HepG2 (cell line): ENCODE results near the gene STEAP3. TPM values are rescaled to one million over a fixed set of nuclear protein-coding genes. Genes with fewer than 3 reads are reported as not detected.

ENCODE experiments used
- ATAC-seq: fragments of 200-7000 bp; cut with Tn5 transposase; 3 replicates; pipeline ENCODE4 v1.9.1; 2020; ENCODE audit warnings: mild to moderate bottlenecking, moderate library complexity
- BruUV-seq: library from RNA; stranded (reverse); fragments of 400-500 nt; replicated peaks from 2 replicates; lab custom pipeline; 2021; lab: Mats Ljungman, UMichigan
- CTCF ChIA-PET: fragments of 300-600 bp; formaldehyde crosslinking; extraction: SDS; loops from one replicate; lab custom pipeline; 2021; ENCODE audit warnings: low total read pairs, inconsistent platforms, low intra/inter-chr PET ratio; lab: Yijun Ruan, JAX
- POLR2A ChIA-PET: fragments of 350-600 bp; sonication (Branson Sonifier 250); formaldehyde crosslinking; loops from one replicate; lab custom pipeline; 2020; ENCODE audit warnings: antibody characterized with exemption, inconsistent platforms; lab: Yijun Ruan, JAX
- DNase-seq: peaks from one replicate; pipeline ENCODE4 v3.0.0-alpha.2; 2015; ENCODE audit warnings: low spot score
- FAIRE-seq: peaks from 3 replicates; lab custom pipeline; 2011; peaks lifted over from hg19 to GRCh38; lab: Jason Lieb, UNC
- H2AFZ ChIP-seq: one replicate; pipeline ENCODE4 v1.6.1; 2011; ENCODE audit warnings: low read length, inconsistent platforms
- H3K27ac ChIP-seq: fragments of 300-600 bp; 3 replicates; pipeline ENCODE4 v1.8.0; 2011; ENCODE audit warnings: mixed run types, mild to moderate bottlenecking, mixed read lengths, low read length, inconsistent platforms; ENCODE audit not compliant: insufficient read depth; ENCODE audit errors: extremely low read length
- H3K27me3 ChIP-seq, 2 experiments: fragments of 200-600 bp in 1 of 2; 2 replicates in 1 of 2; 3 replicates in 1 of 2; pipeline versions ENCODE4 v1.6.0 to v1.8.0; 2011; ENCODE audit warnings: low read length in 2 of 2, mild to moderate bottlenecking in 2 of 2, moderate library complexity in 2 of 2, inconsistent platforms in 1 of 2; ENCODE audit not compliant: insufficient read depth in 2 of 2, control insufficient read depth in 1 of 2
- H3K36me3 ChIP-seq, 2 experiments: fragments of 200-600 bp in 1 of 2; replicated peaks in 1 of 2; 2 replicates in 1 of 2; 3 replicates in 1 of 2; pipeline versions ENCODE4 v1.5.1 to v1.8.0; 2011; ENCODE audit warnings: low read length in 2 of 2, inconsistent platforms in 1 of 2; ENCODE audit not compliant: insufficient read depth in 2 of 2, control insufficient read depth in 1 of 2
- H3K4me1 ChIP-seq: 2 replicates; pipeline ENCODE4 v1.5.1; 2012; ENCODE audit warnings: low read length, inconsistent platforms; ENCODE audit not compliant: insufficient read depth
- H3K4me2 ChIP-seq: 2 replicates; pipeline ENCODE4 v1.6.0; 2011; ENCODE audit warnings: low read depth, low read length, inconsistent platforms
- H3K4me3 ChIP-seq, 3 experiments: fragments of 200-600 bp in 1 of 3; sonication (generic), shearing (Covaris generic) in 1 of 3; replicated peaks in 1 of 3; 2 replicates each; pipeline ENCODE4 v1.5.1; 2011 to 2016; ENCODE audit warnings: low read length in 3 of 3, inconsistent platforms in 2 of 3, low read depth in 2 of 3, mild to moderate bottlenecking in 2 of 3, control low read depth in 1 of 3, mixed read lengths in 1 of 3; ENCODE audit not compliant: insufficient read depth in 1 of 3
- H3K79me2 ChIP-seq: one replicate; pipeline ENCODE4 v1.6.1; 2011; ENCODE audit warnings: low read length, inconsistent platforms; ENCODE audit not compliant: insufficient read depth
- H3K9ac ChIP-seq: 2 replicates; pipeline ENCODE4 v1.6.0; 2011; ENCODE audit warnings: mild to moderate bottlenecking, low read depth, low read length, inconsistent platforms; ENCODE audit not compliant: insufficient read depth
- H3K9me3 ChIP-seq: 2 replicates; pipeline ENCODE4 v1.5.1; 2012; ENCODE audit warnings: mild to moderate bottlenecking, low read length
- H4K20me1 ChIP-seq: 2 replicates; pipeline ENCODE4 v1.6.0; 2011; ENCODE audit warnings: inconsistent platforms, mild to moderate bottlenecking, low read length, moderate library complexity; ENCODE audit not compliant: insufficient read depth
- CREB1 ChIP-seq, 2 experiments: fragments of 450-650 bp in 1 of 2; IDR thresholded peaks; 2 replicates each; pipeline ENCODE4 v1.6.1; 2016 to 2017; ENCODE audit warnings: control low read depth in 1 of 2, mild to moderate bottlenecking in 1 of 2, missing compliant biosample characterization in 1 of 2, missing genetic modification characterization in 1 of 2
- MIER2 ChIP-seq: IDR thresholded peaks from 2 replicates; pipeline ENCODE4 v1.6.1; 2016; ENCODE audit warnings: missing biosample characterization, missing genetic modification reagents
- MIER3 ChIP-seq: IDR thresholded peaks from 2 replicates; pipeline ENCODE4 v1.6.1; 2016; ENCODE audit warnings: missing compliant biosample characterization, borderline replicate concordance
- SMARCE1 ChIP-seq: fragments of 450-650 bp; IDR thresholded peaks from 2 replicates; pipeline ENCODE4 v1.6.1; 2017; ENCODE audit warnings: borderline replicate concordance
- TOE1 ChIP-seq: sonication (generic); formaldehyde crosslinking; IDR thresholded peaks from 2 replicates; pipeline ENCODE4 v1.4.0; 2020; ENCODE audit warnings: mild to moderate bottlenecking, missing genetic modification reagents
- ZNF761 ChIP-seq: sonication (generic); formaldehyde crosslinking; conservative IDR thresholded peaks from 2 replicates; pipeline ENCODE4 v1.4.0; 2020; ENCODE audit warnings: mild to moderate bottlenecking, missing genetic modification reagents
- ZNF766 ChIP-seq: sonication (generic); formaldehyde crosslinking; IDR thresholded peaks from 2 replicates; pipeline ENCODE4 v1.5.0; 2020; ENCODE audit warnings: missing genetic modification reagents, borderline replicate concordance
- WGBS: methylation state at CpG from one replicate; pipeline ENCODE4 v1.1.6; 2017; ENCODE audit warnings: low lambda C conversion rate; 5-methylcytosine and 5-hydroxymethylcytosine counted together
- in situ Hi-C: cut with HindIII; loops from 2 replicates; pipeline ENCODE4 v1.10.0; 2017; ENCODE audit warnings: low pct_unique_long_range_greater_than_20kb; ENCODE audit not compliant: extremely low pct_ligation_motif_present
- intact Hi-C: fragments of 100-400 bp; cut with micrococcal nuclease; formaldehyde crosslinking; loops from one replicate; pipeline ENCODE4 v1.10.0; 2022; ENCODE audit not compliant: unreplicated experiment
- polyA plus RNA-seq, 8 experiments: library from polyadenylated mRNA; depleted of rRNA in 3 of 8; stranded (reverse) in 7 of 8; unstranded in 1 of 8; fragments of >200 nt; fragmentation: Illumina TruSeq in 4 of 8; extraction: Trizol in 4 of 8; gene quantifications; 2 replicates each; pipeline versions ENCODE4 v1.2.1 to v1.2.3, GENCODE V29; 2011 to 2016; ENCODE audit warnings: low read depth in 4 of 8, missing spikeins in 1 of 8, mixed read lengths in 1 of 8; ENCODE audit not compliant: insufficient read depth in 1 of 8
- total RNA-seq, 5 experiments: library from RNA; depleted of rRNA; stranded (reverse); fragments of >200 nt; fragmentation: Illumina TruSeq; extraction: Trizol; gene quantifications; 2 replicates each; pipeline ENCODE4 v1.2.3, GENCODE V29; 2016; ENCODE audit warnings: low read depth in 1 of 5
- TF ChIP-seq, protein P1 (sequence below): sonication (generic); formaldehyde crosslinking; IDR thresholded peaks from 2 replicates; pipeline ENCODE4 v1.5.0; 2020; ENCODE audit warnings: mild to moderate bottlenecking, missing genetic modification reagents, borderline replicate concordance
- TF ChIP-seq, protein P2 (sequence below): sonication (generic); formaldehyde crosslinking; IDR thresholded peaks from 2 replicates; pipeline ENCODE4 v1.8.0; 2022; ENCODE audit warnings: mild to moderate bottlenecking, missing genetic modification reagents, moderate library complexity
- TF ChIP-seq, protein P3 (sequence below): sonication (generic); formaldehyde crosslinking; IDR thresholded peaks from 2 replicates; pipeline ENCODE4 v1.4.0; 2020; ENCODE audit warnings: missing genetic modification reagents, mild to moderate bottlenecking, borderline replicate concordance
- TF ChIP-seq, protein P4 (sequence below): sonication (generic); formaldehyde crosslinking; IDR thresholded peaks from 2 replicates; pipeline ENCODE4 v1.5.0; 2020; ENCODE audit warnings: mild to moderate bottlenecking, low read depth, missing genetic modification reagents, borderline replicate concordance
- TF ChIP-seq, protein P5 (sequence below): sonication (generic); formaldehyde crosslinking; conservative IDR thresholded peaks from 2 replicates; pipeline ENCODE4 v1.4.0; 2020; ENCODE audit warnings: mild to moderate bottlenecking, missing genetic modification reagents, moderate library complexity

STEAP3 gene
- total and polyA plus RNA-seq, 2 of the 13 experiments (the other 11 are each of a cell fraction or from before 2014, with no cell fraction given), result 7.3 to 21.1 TPM

DNA sequence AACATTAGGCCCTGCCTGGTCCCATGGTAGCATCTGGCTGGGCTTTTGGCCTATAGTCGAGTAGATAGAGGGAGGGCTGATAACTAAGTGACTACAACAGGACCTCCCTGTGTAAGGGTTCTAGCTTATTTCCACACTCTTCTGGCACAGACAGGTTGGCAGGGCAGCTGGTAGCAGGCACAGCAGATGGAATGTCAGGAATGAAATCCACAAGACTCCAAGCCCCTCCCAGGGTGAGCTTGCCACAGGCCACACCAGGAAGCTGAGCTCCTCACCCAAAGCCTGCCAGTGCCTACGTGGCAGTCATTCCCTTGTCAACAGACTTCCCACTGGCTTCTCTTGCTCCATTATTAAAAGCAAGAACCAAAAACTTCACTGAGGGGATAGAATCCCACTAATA lies 44.4 kb upstream of the STEAP3 start (continued):
- TF ChIP-seq, protein P1, sequence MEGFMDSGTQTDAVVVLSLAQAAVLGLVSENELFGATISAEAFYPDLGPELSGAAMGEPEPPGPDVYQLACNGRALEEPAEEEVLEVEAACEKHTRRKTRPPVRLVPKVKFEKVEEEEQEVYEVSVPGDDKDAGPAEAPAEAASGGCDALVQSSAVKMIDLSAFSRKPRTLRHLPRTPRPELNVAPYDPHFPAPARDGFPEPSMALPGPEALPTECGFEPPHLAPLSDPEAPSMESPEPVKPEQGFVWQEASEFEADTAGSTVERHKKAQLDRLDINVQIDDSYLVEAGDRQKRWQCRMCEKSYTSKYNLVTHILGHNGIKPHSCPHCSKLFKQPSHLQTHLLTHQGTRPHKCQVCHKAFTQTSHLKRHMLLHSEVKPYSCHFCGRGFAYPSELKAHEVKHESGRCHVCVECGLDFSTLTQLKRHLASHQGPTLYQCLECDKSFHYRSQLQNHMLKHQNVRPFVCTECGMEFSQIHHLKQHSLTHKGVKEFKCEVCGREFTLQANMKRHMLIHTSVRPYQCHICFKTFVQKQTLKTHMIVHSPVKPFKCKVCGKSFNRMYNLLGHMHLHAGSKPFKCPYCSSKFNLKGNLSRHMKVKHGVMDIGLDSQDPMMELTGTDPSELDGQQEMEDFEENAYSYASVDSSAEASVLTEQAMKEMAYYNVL (CRISPR knock-in tag), result no peak
- TF ChIP-seq MIER2 (CRISPR knock-in tag) (no peak), SMARCE1 (no peak)
- TF ChIP-seq, protein P2, sequence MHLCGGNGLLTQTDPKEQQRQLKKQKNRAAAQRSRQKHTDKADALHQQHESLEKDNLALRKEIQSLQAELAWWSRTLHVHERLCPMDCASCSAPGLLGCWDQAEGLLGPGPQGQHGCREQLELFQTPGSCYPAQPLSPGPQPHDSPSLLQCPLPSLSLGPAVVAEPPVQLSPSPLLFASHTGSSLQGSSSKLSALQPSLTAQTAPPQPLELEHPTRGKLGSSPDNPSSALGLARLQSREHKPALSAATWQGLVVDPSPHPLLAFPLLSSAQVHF, result no peak

DNA sequence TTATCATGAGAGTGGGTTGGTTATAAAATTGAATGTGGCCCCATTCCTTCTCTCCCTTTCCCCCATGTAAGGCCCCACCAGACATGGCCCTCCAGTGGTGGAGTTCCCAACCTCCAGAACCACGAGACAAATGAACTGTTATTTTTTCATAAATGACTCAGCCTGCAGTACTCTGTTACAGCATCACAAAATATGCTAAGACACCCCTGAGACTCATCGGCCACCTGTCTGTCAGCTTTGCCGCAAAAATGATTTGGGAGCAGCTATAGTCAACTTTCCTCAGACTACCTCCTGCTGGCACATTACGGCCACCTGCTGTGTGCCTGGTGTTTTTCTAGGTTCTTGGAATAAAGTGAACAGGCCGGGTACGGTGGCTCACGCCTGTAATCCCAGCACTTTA lies 43.6 kb upstream of the STEAP3 start:
- FAIRE-seq, result no peak
- no peaks in the 10 kb centered on the region for H3K36me3 ChIP-seq
- CTCF ChIA-PET, result no interaction called here
- in situ Hi-C loops, result loop anchor here (5.0 kb wide), 1 partner anchor 298 kb away; no protein-coding TSS in a partner anchor
- BruUV-seq, result no TSS peak
- H3K4me3 ChIP-seq, result no peak overlapping the region
- no peak for ATAC-seq
- H3K4me1 ChIP-seq, result no peaks in the 10 kb centered on the region
- H3K27ac ChIP-seq, result no peak overlapping the region
- no peaks in the 10 kb centered on the region for H3K9me3 ChIP-seq
- H2AFZ ChIP-seq, result no peak overlapping the region
- no peak for DNase-seq
- no peaks in the 10 kb centered on the region for H4K20me1 ChIP-seq
- POLR2A ChIA-PET, result no interaction called here
- H3K9ac ChIP-seq, result no peak overlapping the region
- no peak overlapping the region for H3K4me2 ChIP-seq
- intact Hi-C loops, result no loop called here
- peaks cover 0 to 20% of the 10 kb centered on the region in 2 experiments; a peak in 2 of 5 replicates for H3K27me3 ChIP-seq
- WGBS, result 54% methylated on average over 6 of the region's 7 CpGs
- H3K79me2 ChIP-seq, result no peaks in the 10 kb centered on the region
- TF ChIP-seq, protein P3, sequence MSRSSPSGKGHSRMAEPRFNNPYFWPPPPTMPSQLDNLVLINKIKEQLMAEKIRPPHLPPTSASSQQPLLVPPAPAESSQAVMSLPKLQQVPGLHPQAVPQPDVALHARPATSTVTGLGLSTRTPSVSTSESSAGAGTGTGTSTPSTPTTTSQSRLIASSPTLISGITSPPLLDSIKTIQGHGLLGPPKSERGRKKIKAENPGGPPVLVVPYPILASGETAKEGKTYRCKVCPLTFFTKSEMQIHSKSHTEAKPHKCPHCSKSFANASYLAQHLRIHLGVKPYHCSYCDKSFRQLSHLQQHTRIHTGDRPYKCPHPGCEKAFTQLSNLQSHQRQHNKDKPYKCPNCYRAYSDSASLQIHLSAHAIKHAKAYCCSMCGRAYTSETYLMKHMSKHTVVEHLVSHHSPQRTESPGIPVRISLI (CRISPR knock-in tag), result no peak
- TF ChIP-seq ZNF766 (no peak), CREB1 (IDR thresholded peaks at IDR 0.05) (no peak), CREB1 (CRISPR knock-in tag; IDR thresholded peaks at IDR 0.05) (no peak), TOE1 (CRISPR knock-in tag) (no peak), ZNF761 (no peak), MIER3 (CRISPR knock-in tag) (no peak)
- TF ChIP-seq, protein P4, sequence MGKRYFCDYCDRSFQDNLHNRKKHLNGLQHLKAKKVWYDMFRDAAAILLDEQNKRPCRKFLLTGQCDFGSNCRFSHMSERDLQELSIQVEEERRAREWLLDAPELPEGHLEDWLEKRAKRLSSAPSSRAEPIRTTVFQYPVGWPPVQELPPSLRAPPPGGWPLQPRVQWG, result no peak
- TF ChIP-seq, protein P5, sequence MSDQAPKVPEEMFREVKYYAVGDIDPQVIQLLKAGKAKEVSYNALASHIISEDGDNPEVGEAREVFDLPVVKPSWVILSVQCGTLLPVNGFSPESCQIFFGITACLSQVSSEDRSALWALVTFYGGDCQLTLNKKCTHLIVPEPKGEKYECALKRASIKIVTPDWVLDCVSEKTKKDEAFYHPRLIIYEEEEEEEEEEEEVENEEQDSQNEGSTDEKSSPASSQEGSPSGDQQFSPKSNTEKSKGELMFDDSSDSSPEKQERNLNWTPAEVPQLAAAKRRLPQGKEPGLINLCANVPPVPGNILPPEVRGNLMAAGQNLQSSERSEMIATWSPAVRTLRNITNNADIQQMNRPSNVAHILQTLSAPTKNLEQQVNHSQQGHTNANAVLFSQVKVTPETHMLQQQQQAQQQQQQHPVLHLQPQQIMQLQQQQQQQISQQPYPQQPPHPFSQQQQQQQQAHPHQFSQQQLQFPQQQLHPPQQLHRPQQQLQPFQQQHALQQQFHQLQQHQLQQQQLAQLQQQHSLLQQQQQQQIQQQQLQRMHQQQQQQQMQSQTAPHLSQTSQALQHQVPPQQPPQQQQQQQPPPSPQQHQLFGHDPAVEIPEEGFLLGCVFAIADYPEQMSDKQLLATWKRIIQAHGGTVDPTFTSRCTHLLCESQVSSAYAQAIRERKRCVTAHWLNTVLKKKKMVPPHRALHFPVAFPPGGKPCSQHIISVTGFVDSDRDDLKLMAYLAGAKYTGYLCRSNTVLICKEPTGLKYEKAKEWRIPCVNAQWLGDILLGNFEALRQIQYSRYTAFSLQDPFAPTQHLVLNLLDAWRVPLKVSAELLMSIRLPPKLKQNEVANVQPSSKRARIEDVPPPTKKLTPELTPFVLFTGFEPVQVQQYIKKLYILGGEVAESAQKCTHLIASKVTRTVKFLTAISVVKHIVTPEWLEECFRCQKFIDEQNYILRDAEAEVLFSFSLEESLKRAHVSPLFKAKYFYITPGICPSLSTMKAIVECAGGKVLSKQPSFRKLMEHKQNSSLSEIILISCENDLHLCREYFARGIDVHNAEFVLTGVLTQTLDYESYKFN, result no peak
